ENCODE results near the gene PSMG3.

The PSMG3 gene, protein sequence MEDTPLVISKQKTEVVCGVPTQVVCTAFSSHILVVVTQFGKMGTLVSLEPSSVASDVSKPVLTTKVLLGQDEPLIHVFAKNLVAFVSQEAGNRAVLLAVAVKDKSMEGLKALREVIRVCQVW

GRCh38 chr7:1569833-1570632 is at the start of gene PSMG3:
TSS of gene PSMG3 (minus strand) at chr7:1570032. CDS start at chr7:1569339, 693 bp downstream.
- DNase-seq (ENCODE audit: low read depth), result peak; percentile 91
- peak; percentile 26; the same call in 1 of the 2 replicates for TF ChIP-seq CTCF (conservative IDR thresholded peaks at IDR 0.05; ENCODE audit: low read length)
- H3K4me3 ChIP-seq (ENCODE audit: low read length), result peak within 1 kb of the TSS; percentile 91

- no peak for DNase-seq (ENCODE audit: low read depth)
- TF ChIP-seq CTCF (conservative IDR thresholded peaks at IDR 0.05; ENCODE audit: low read length), result no peak
- no peak overlapping the region for H3K4me3 ChIP-seq (ENCODE audit: low read length)
Observed at GRCh38 chr7:1618475-1618874, 48.6 kb upstream of the PSMG3 start.

DNA sequence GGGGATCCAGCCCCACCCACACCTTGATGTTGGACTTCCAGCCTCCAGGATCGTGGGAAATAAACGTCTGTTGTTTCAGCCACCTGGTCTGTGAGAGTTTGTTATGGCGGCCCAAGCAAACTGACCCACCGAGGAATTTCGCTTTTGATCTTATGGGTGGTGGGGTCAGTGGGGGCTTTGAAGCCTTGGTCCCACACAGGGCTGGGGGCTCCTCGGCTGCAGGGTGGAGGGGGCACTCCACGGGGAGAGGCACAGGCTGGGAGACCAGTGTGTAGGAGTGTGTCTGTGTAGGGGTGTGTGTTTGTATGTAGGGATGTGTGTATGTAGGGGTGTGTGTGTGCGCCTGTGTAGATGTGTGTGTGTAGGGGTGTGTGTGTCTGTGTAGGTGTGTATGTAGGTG is 48.1 kb upstream of the PSMG3 start:
- no peak overlapping the region for H3K4me3 ChIP-seq (ENCODE audit: low read length)
- no peak for DNase-seq (ENCODE audit: low read depth)
- TF ChIP-seq CTCF (conservative IDR thresholded peaks at IDR 0.05; ENCODE audit: low read length), result no peak

GRCh38 chr7:1616741-1617140 is 46.9 kb upstream of the PSMG3 start:
- no peak for DNase-seq (ENCODE audit: low read depth)
- no peak overlapping the region for H3K4me3 ChIP-seq (ENCODE audit: low read length)
- no peak for TF ChIP-seq CTCF (conservative IDR thresholded peaks at IDR 0.05; ENCODE audit: low read length)

DNA sequence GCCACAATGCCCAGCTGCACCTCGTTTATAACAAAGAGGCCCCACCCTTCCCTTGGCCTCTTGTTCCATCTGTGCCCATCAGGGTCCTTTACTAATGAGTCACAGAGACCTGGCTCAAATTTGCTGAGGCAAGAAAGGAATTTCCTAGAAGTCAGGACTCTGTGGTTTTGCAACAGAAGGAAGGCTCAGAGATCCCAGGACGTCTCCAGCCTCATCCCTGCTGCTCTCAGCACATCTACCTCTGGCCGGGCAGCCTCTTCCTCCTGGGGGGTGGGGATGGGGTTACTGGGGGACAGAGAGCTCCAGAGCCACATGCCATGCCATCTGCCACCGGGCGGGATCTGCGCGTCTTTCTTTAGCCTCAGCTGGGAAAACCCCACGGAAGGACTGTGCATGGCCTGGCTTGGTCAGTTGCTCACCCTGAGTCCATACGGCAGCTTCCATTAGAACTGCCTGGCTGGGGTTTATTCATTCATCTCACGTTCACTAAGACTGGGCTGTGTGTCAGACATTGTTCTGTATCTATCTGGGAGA is 41.9 kb upstream of the PSMG3 start:
- DNase-seq (ENCODE audit: low read depth), result peak; percentile 95
- TF ChIP-seq CTCF (conservative IDR thresholded peaks at IDR 0.05; ENCODE audit: low read length), result no peak
- H3K4me3 ChIP-seq (ENCODE audit: low read length), result no peak overlapping the region

- no peak for DNase-seq (ENCODE audit: low read depth)
- TF ChIP-seq CTCF (conservative IDR thresholded peaks at IDR 0.05; ENCODE audit: low read length), result no peak
- H3K4me3 ChIP-seq (ENCODE audit: low read length), result no peak overlapping the region
Observed at GRCh38 chr7:1610678-1611302, 41.0 kb upstream of the PSMG3 start.

All from AG10803 (cell line).